HG02798 (cell line): ENCODE measurements around the gene ITSN1.

Experiments
- ATAC-seq: cut with Tn5 transposase; IDR thresholded peaks from one replicate; pipeline ENCODE4 v1.9.1; 2021; ENCODE audit warnings: mild to moderate bottlenecking; ENCODE audit not compliant: unreplicated experiment, poor library complexity

ITSN1 gene

GRCh38 chr21:33829844-33830243, 187.5 kb downstream of the ITSN1 start:
- no peak for ATAC-seq

GRCh38 chr21:33831962-33832659, 189.8 kb downstream of the ITSN1 start:
- ATAC-seq = no peak

- no peak for ATAC-seq
Observed at GRCh38 chr21:33834801-33835500, 192.7 kb downstream of the ITSN1 start.

- no peak for ATAC-seq
Observed at GRCh38 chr21:33835920-33836319, 193.6 kb downstream of the ITSN1 start.

GRCh38 chr21:33836408-33836807, 194.1 kb downstream of the ITSN1 start:
- ATAC-seq = no peak

- no peak for ATAC-seq
Observed at GRCh38 chr21:33839167-33839716, 196.9 kb downstream of the ITSN1 start.

GRCh38 chr21:33839806-33840205, 197.5 kb downstream of the ITSN1 start:
- no peak for ATAC-seq

- no peak for ATAC-seq
Observed at GRCh38 chr21:33840771-33841170, 198.5 kb downstream of the ITSN1 start.

GRCh38 chr21:33841561-33841960, 199.3 kb downstream of the ITSN1 start:
- ATAC-seq = no peak

- ATAC-seq = no peak
Observed at GRCh38 chr21:33843216-33843615, 200.9 kb downstream of the ITSN1 start.

GRCh38 chr21:33844104-33844889, 202.0 kb downstream of the ITSN1 start:
- ATAC-seq = no peak

GRCh38 chr21:33844890-33845205, 202.5 kb downstream of the ITSN1 start:
- no peak for ATAC-seq

- no peak for ATAC-seq
Observed at GRCh38 chr21:33846141-33846540, 203.8 kb downstream of the ITSN1 start.

GRCh38 chr21:33847588-33848248, 205.4 kb downstream of the ITSN1 start:
- ATAC-seq = no peak

GRCh38 chr21:33848249-33848953, 206.1 kb downstream of the ITSN1 start:
- no peak for ATAC-seq

GRCh38 chr21:33849834-33850233, 207.5 kb downstream of the ITSN1 start:
- no peak for ATAC-seq

GRCh38 chr21:33850401-33850800, 208.1 kb downstream of the ITSN1 start:
- ATAC-seq = no peak

- no peak for ATAC-seq
Observed at GRCh38 chr21:33850985-33851384, 208.7 kb downstream of the ITSN1 start.

GRCh38 chr21:33852485-33852884, 210.2 kb downstream of the ITSN1 start:
- ATAC-seq = no peak

- no peak for ATAC-seq
Observed at GRCh38 chr21:33854604-33855003, 212.3 kb downstream of the ITSN1 start.
